Retinal pigment epithelial cell (primary cell): ENCODE data around the gene GRAMD1B.
"Not testable (repeated sequence)": the region's sequence is repeated elsewhere in the genome, so short reads cannot be mapped to it uniquely, and the experiment has no call there.

Experiments used
- DNase-seq: peaks from one replicate; pipeline ENCODE4 v3.0.0-alpha.2; 2010; ENCODE audit warnings: low read depth
- H3K4me3 ChIP-seq: 2 replicates; pipeline ENCODE4 v1.5.1; 2011; ENCODE audit warnings: mild to moderate bottlenecking, low read length, control low read depth, moderate library complexity
- TF ChIP-seq, protein P1 (sequence below): conservative IDR thresholded peaks from 2 replicates; pipeline ENCODE4 v1.5.1; 2011; ENCODE audit warnings: low read depth, low read length, control low read depth, inconsistent platforms

GRAMD1B gene

DNA sequence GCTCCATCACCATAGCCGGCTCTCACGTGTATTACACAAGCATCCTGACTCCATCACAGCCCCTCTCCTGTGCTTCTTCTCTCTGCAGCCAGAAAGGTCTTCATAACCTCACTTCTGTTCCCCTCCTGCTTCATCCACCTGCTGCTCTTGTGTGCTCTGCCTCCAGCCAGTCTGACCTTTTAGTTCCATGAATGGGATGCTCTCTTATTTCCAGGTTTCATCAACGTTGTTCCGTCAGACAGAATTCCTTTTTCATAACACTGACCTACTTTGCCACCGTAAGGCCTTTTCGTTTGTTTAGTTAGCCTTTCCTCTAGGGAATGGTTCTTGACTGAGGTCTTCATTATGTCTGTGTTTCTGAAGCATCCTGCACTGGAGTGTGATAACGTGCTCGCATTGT lies 18.8 kb downstream of the GRAMD1B start:
- DNase-seq, result no peak
- TF ChIP-seq, protein P1, sequence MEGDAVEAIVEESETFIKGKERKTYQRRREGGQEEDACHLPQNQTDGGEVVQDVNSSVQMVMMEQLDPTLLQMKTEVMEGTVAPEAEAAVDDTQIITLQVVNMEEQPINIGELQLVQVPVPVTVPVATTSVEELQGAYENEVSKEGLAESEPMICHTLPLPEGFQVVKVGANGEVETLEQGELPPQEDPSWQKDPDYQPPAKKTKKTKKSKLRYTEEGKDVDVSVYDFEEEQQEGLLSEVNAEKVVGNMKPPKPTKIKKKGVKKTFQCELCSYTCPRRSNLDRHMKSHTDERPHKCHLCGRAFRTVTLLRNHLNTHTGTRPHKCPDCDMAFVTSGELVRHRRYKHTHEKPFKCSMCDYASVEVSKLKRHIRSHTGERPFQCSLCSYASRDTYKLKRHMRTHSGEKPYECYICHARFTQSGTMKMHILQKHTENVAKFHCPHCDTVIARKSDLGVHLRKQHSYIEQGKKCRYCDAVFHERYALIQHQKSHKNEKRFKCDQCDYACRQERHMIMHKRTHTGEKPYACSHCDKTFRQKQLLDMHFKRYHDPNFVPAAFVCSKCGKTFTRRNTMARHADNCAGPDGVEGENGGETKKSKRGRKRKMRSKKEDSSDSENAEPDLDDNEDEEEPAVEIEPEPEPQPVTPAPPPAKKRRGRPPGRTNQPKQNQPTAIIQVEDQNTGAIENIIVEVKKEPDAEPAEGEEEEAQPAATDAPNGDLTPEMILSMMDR, result no peak

DNA sequence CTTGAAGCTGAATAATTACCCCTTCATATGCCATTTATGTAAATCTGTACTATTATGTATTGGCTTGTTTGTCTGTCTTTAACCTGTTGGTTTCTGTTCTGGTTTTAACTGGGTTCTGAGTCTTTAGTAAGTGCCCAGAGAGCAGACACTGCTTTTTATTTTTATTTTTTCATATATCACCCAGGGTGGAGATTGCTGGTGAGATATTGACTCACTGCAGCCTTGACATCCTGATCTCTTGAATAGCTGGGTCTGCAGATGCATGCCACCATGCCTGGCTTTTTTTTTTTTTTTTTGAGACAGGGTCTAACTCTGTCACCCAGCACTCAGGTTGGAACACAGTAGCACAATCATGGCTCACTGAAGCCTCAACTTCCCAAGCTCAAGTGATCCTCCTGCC lies 19.4 kb downstream of the GRAMD1B start:
- no peak for DNase-seq
- H3K4me3 ChIP-seq, result no peak overlapping the region
- TF ChIP-seq, protein P1, result no peak

More for the DNA sequence above, 18.8 kb downstream of the GRAMD1B start:
- H3K4me3 ChIP-seq, result no peak overlapping the region

DNA sequence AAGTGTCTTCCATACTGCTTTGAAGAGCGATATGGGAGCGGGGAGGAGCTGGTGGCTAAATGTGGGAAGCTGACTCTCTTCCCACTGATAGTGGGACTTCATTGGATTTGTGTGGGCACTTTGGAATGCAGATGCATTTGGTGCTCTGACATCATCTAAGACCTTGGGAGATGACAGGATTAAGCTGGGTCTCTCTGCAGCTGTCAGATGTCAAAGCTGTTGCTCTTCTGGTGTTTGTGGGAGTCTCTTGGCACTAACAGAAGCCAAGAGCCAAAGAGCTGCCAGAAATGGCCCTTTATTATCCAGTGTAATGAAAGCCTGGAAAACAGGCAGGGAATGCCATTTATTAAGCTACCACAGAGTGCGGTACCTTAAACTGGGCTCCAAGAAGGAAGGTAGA lies 20.6 kb downstream of the GRAMD1B start:
- no peak overlapping the region for H3K4me3 ChIP-seq
- DNase-seq, result no peak
- TF ChIP-seq, protein P1, result no peak

DNA sequence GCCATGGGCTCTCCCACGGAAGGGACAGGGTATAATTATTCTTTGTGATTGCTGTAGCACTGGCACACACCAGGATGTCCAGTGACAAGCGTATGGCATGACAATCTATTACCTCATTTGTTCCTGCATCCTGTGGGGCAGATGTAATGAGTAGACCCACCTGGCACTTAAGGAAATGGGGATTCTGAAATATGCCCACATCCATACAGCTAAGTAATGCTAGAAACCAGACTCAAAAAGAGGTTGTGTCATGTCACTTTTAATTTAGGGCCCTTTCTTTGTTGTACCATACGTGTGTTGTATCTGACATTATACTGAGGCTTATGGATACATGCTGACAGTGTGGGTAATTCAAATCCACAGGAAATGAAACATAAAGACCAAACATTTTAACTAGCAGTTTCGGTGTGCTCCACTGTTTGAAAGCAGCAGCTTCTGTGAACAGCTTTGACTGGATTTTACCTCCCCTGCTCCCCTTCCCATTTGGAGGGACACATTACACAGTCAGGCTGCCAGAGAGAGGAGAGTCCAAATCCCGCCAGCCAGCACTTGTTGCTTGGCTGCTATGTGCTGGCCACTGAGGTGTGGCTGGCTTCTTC lies 21.2 kb downstream of the GRAMD1B start:
- TF ChIP-seq, protein P1, result no peak
- H3K4me3 ChIP-seq, result no peak overlapping the region
- DNase-seq, result no peak

DNA sequence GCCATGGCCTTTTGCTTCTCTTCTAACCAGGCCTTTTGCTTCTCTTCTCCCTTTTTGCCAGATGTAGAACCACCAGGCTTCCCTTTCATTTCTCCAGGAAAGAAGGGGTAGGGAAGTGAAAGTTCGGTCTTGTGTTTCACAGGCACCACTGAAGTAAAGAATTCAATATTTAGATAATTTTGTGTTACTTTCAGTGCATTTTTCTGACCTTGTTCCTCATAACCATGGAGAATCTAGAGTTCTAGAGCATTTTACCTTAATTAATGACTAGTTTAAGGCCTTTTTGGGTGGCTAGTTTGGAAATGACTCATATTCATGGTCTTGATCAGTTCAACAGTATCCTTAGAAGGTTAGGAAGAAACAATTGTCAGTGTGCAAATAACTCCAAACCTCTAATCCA lies 22.7 kb downstream of the GRAMD1B start:
- TF ChIP-seq, protein P1, result no peak
- H3K4me3 ChIP-seq, result no peak overlapping the region
- DNase-seq, result no peak

DNA sequence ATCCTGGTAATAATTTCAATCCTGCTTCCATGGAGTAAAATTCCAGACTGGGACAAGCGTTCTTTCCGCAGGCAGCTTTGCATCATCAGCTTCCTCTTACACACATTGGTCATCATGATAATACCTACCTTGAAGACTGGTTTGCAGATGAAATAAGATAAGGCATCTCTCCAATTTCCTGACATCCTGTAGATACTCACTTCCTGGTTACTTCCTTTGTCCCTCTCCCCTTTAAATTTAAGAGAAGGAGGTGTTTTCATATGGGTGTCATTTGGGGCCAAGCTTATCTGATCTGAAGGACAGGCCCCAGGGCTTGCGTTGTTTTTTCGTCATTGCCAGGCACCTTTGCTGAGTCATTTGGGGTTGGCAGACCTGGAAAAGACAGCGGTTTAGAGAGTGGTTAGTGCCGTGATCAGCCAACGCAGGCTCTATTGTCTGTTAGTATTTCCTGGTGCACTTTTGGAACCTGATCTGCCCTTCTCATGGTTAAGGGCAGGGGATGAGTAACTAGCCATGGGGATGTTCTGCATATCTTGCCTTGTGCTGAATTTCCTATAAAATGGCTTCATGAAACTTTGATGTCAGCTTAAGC lies 24.1 kb downstream of the GRAMD1B start:
- TF ChIP-seq, protein P1, result no peak
- H3K4me3 ChIP-seq, result no peak overlapping the region
- DNase-seq, result no peak

DNA sequence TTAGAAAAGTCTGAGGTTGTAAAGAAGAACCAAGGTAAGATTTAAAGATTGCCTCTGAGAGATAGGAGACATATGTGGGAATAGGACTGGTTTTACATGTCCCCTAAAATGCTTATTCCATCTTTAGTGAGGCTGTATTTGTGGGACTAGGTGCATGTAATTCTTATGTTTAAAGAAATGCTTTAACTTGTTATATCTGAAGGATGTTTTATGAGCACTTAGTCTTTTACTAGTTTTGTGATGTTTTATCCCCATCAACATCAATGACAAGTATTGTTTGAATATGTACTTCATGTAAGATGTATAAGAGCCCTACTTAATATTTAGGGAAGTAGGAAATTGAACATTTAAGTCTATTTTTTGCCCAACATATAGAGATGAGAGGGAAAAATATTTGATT lies 24.7 kb downstream of the GRAMD1B start:
- DNase-seq, result no peak
- TF ChIP-seq, protein P1, result no peak
- H3K4me3 ChIP-seq, result no peak overlapping the region

DNA sequence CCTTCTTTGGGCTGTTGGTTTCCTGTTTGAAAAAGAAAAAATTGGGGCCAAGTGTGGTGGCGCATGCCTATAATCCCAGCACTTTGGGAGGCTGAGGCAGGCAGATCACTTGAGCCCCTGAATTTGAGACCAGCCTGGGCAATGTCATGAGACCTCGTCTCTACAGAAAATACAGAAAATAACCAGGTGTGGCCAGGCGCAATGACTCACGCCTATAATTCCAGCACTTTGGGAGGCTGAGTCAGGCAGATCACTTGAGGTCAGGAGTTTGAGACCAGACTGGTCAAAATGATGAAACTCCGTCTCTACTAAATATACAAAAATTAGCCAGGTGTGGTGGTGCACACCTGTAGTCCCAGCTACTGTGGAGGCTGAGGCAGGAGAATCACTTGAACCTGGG lies 26.4 kb downstream of the GRAMD1B start:
- not testable (repeated sequence) for DNase-seq

More for the DNA sequence above, 26.4 kb downstream of the GRAMD1B start:
- H3K4me3 ChIP-seq, result not testable (repeated sequence)
